H9 (cell line): ENCODE measurements around the gene PCOLCE2. TPM values are rescaled to one million over a fixed set of nuclear protein-coding genes. Genes with fewer than 3 reads are reported as not detected.

Source experiments
- DNase-seq: peaks from one replicate; pipeline ENCODE4 v3.0.0-alpha.2; 2017
- H2AFZ ChIP-seq: one replicate; pipeline ENCODE4 v1.6.1; 2013; ENCODE audit warnings: mild to moderate bottlenecking, low read length, control low read depth, moderate library complexity
- H2AK5ac ChIP-seq: 2 replicates; pipeline ENCODE4 v1.6.1; 2013; ENCODE audit warnings: low read length, control low read depth, mixed read lengths; ENCODE audit not compliant: insufficient read length
- H2BK120ac ChIP-seq: one replicate; pipeline ENCODE4 v1.6.1; 2013; ENCODE audit warnings: low read depth, mild to moderate bottlenecking, low read length, control low read depth, inconsistent platforms; ENCODE audit not compliant: poor library complexity, severe bottlenecking
- H2BK12ac ChIP-seq: 2 replicates; pipeline ENCODE4 v1.6.1; 2013; ENCODE audit warnings: low read length, control low read depth, mixed read lengths, low read depth; ENCODE audit not compliant: insufficient read length
- H2BK15ac ChIP-seq: 2 replicates; pipeline ENCODE4 v1.6.1; 2013; ENCODE audit warnings: low read depth, low read length, control low read depth
- H2BK20ac ChIP-seq: one replicate; pipeline ENCODE4 v1.6.1; 2013; ENCODE audit warnings: low read depth, mild to moderate bottlenecking, low read length, control low read depth, inconsistent platforms; ENCODE audit not compliant: poor library complexity, severe bottlenecking
- H2BK5ac ChIP-seq: 2 replicates; pipeline ENCODE4 v1.6.1; 2013; ENCODE audit warnings: low read length, control low read depth, mixed read lengths; ENCODE audit not compliant: insufficient read length
- H3K14ac ChIP-seq: 2 replicates; pipeline ENCODE4 v1.6.1; 2013; ENCODE audit warnings: low read length, control low read depth; ENCODE audit not compliant: insufficient read depth
- H3K18ac ChIP-seq: 2 replicates; pipeline ENCODE4 v1.6.1; 2013; ENCODE audit warnings: low read depth, mild to moderate bottlenecking, mixed read lengths, low read length, control low read depth; ENCODE audit not compliant: insufficient read length
- H3K23ac ChIP-seq: 2 replicates; pipeline ENCODE4 v1.6.1; 2013; ENCODE audit warnings: low read length, control low read depth, mixed read lengths, low read depth; ENCODE audit not compliant: insufficient read length
- H3K23me2 ChIP-seq: 2 replicates; pipeline ENCODE4 v1.6.1; 2013; ENCODE audit warnings: low read depth, mild to moderate bottlenecking, mixed read lengths, low read length, control low read depth; ENCODE audit not compliant: insufficient read length, poor library complexity, severe bottlenecking
- H3K27ac ChIP-seq: 2 replicates; pipeline ENCODE4 v1.5.1; 2013; ENCODE audit warnings: low read length, control low read depth, mixed read lengths, low read depth; ENCODE audit not compliant: insufficient read length
- H3K27me3 ChIP-seq: 2 replicates; pipeline ENCODE4 v1.6.1; 2013; ENCODE audit warnings: low read length, control low read depth, inconsistent platforms; ENCODE audit not compliant: insufficient read depth
- H3K4ac ChIP-seq: 2 replicates; pipeline ENCODE4 v1.6.1; 2013; ENCODE audit warnings: low read depth, mild to moderate bottlenecking, control low read depth, inconsistent platforms, low read length, moderate library complexity
- H3K4me1 ChIP-seq: 2 replicates; pipeline ENCODE4 v1.6.1; 2013; ENCODE audit warnings: low read length, control low read depth, inconsistent platforms; ENCODE audit not compliant: insufficient read depth
- H3K4me2 ChIP-seq: 2 replicates; pipeline ENCODE4 v1.6.1; 2013; ENCODE audit warnings: low read length, control low read depth, mixed read lengths; ENCODE audit not compliant: insufficient read length, insufficient read depth
- H3K56ac ChIP-seq: 2 replicates; pipeline ENCODE4 v1.6.1; 2013; ENCODE audit warnings: low read depth, mild to moderate bottlenecking, mixed read lengths, low read length, control low read depth; ENCODE audit not compliant: insufficient read length
- H3K79me1 ChIP-seq: 2 replicates; pipeline ENCODE4 v1.6.1; 2013; ENCODE audit warnings: low read depth, mild to moderate bottlenecking, moderate library complexity, low read length, control low read depth, inconsistent platforms; ENCODE audit not compliant: insufficient read depth, poor library complexity, severe bottlenecking
- H3K79me2 ChIP-seq: 2 replicates; pipeline ENCODE4 v1.6.1; 2013; ENCODE audit warnings: low read length, control low read depth, inconsistent platforms; ENCODE audit not compliant: insufficient read depth
- H3K9ac ChIP-seq: 2 replicates; pipeline ENCODE4 v1.6.1; 2013; ENCODE audit warnings: low read length, control low read depth, mixed read lengths; ENCODE audit not compliant: insufficient read length; ENCODE audit errors: extremely low read depth
- H3K9me3 ChIP-seq: one replicate; pipeline ENCODE4 v1.6.1; 2013; ENCODE audit warnings: low read depth, low read length, inconsistent platforms; ENCODE audit not compliant: control insufficient read depth
- H3T11ph ChIP-seq: one replicate; pipeline ENCODE4 v1.6.1; 2013; ENCODE audit warnings: mild to moderate bottlenecking, low read length, control low read depth, inconsistent platforms
- H4K20me1 ChIP-seq: one replicate; pipeline ENCODE4 v1.6.1; 2013; ENCODE audit not compliant: control insufficient read depth, insufficient read length, insufficient read depth
- H4K5ac ChIP-seq: 2 replicates; pipeline ENCODE4 v1.6.1; 2013; ENCODE audit warnings: low read depth, mild to moderate bottlenecking, mixed read lengths, low read length, control low read depth; ENCODE audit not compliant: insufficient read length
- H4K8ac ChIP-seq: replicated peaks from 2 replicates; pipeline ENCODE4 v1.6.1; 2013; ENCODE audit warnings: low read length, control low read depth, mixed read lengths, low read depth; ENCODE audit not compliant: insufficient read length
- H4K91ac ChIP-seq: 2 replicates; pipeline ENCODE4 v1.6.1; 2013; ENCODE audit warnings: low read depth, mild to moderate bottlenecking, moderate library complexity, mixed read lengths, low read length, control low read depth; ENCODE audit not compliant: insufficient read length
- H3K27ac Mint-ChIP-seq, 3 experiments: 2 replicates in 2 of 3; 3 replicates in 1 of 3; pipeline ENCODE4 v1.8.0; 2020 to 2021; ENCODE audit warnings: mixed read lengths in 3 of 3, mild to moderate bottlenecking in 1 of 3, moderate library complexity in 1 of 3
- H3K27me3 Mint-ChIP-seq: 2 replicates; pipeline ENCODE4 v1.8.0; 2021; ENCODE audit warnings: low read depth, mild to moderate bottlenecking, moderate library complexity, mixed read lengths
- H3K36me3 Mint-ChIP-seq, 3 experiments: 2 replicates in 2 of 3; 3 replicates in 1 of 3; pipeline ENCODE4 v1.8.0; 2020 to 2021; ENCODE audit warnings: low read depth in 3 of 3, mixed read lengths in 3 of 3; ENCODE audit not compliant: insufficient read depth in 1 of 3
- H3K4me1 Mint-ChIP-seq, 2 experiments: 2 replicates each; pipeline ENCODE4 v1.8.0; 2020; ENCODE audit warnings: mixed read lengths in 2 of 2
- H3K4me3 Mint-ChIP-seq, 2 experiments: 2 replicates in 1 of 2; 3 replicates in 1 of 2; pipeline ENCODE4 v1.8.0; 2020 to 2021; ENCODE audit warnings: mild to moderate bottlenecking in 2 of 2, mixed read lengths in 2 of 2, moderate library complexity in 1 of 2
- H3K9me3 Mint-ChIP-seq, 2 experiments: 2 replicates in 1 of 2; 3 replicates in 1 of 2; pipeline ENCODE4 v1.8.0; 2020; ENCODE audit warnings: mild to moderate bottlenecking in 2 of 2, mixed read lengths in 2 of 2, moderate library complexity in 1 of 2
- WGBS: extraction: QIAGEN DNeasy Blood & Tissue Kit; methylation state at CpG from one replicate; pipeline ENCODE4 v1.1.7; 2013; ENCODE audit warnings: missing lambda C conversion rate, low lambda C conversion rate, mixed read lengths; ENCODE audit not compliant: insufficient read length; ENCODE audit errors: extremely low coverage; 5-methylcytosine and 5-hydroxymethylcytosine counted together
- total RNA-seq: library from RNA; stranded (reverse); gene quantifications from 2 replicates; pipeline ENCODE4 v1.2.1, GENCODE V29; 2021
- TF ChIP-seq, protein P1 (sequence below): fragments of 200-600 bp; sonication (generic); conservative IDR thresholded peaks from 3 replicates; pipeline ENCODE4 v1.8.0; 2021; ENCODE audit warnings: antibody characterized with exemption, mild to moderate bottlenecking

Gene PCOLCE2
- total RNA-seq, 1 experiment from 2014 or later, result 9.2 TPM

DNA sequence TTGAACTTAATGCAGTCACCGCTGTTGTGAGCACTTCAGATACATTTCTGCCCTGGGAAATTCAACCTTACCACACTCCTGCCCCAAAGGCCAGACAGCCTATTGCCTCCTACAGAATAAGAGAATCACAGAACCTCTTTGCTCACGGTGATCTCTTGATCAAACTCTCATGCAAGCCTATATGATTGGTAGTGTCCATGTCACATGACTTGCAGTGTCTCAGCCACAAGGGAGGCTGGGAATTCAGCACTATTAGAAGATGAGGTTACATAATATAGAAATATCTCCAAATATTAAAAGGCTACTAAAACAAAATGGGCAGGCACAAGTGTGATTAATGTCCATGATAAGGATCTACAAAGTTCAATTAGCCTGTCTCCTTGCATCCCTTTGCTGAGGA, 3.8 kb upstream of the PCOLCE2 start:
- Histone ChIP-seq H2BK5ac (no peak overlapping the region), H3K79me1 (no peaks in the 10 kb centered on the region), H4K91ac (no peak overlapping the region), H2AK5ac (no peak overlapping the region), H3K56ac (no peak overlapping the region), H4K8ac (no peak overlapping the region), H3K9ac (no peak overlapping the region), H2AFZ (no peak overlapping the region), H3T11ph (no peak overlapping the region), H3K27me3 (peaks cover 2% of the 10 kb centered on the region; the same call in 1 of the 2 replicates), H4K5ac (no peak overlapping the region), H3K18ac (no peak overlapping the region), H3K23ac (no peak overlapping the region), H3K14ac (no peak overlapping the region), H2BK15ac (no peak overlapping the region), H4K20me1 (no peaks in the 10 kb centered on the region), H3K23me2 (peaks cover 7% of the 10 kb centered on the region), H3K79me2 (no peaks in the 10 kb centered on the region), H3K4ac (no peak overlapping the region), H2BK120ac (no peak overlapping the region), H3K4me2 (no peak overlapping the region), H3K27ac (no peak overlapping the region), H3K4me1 (no peaks in the 10 kb centered on the region), H3K9me3 (no peaks in the 10 kb centered on the region), H2BK12ac (no peak overlapping the region), H2BK20ac (no peak overlapping the region)
- TF ChIP-seq, protein P1, sequence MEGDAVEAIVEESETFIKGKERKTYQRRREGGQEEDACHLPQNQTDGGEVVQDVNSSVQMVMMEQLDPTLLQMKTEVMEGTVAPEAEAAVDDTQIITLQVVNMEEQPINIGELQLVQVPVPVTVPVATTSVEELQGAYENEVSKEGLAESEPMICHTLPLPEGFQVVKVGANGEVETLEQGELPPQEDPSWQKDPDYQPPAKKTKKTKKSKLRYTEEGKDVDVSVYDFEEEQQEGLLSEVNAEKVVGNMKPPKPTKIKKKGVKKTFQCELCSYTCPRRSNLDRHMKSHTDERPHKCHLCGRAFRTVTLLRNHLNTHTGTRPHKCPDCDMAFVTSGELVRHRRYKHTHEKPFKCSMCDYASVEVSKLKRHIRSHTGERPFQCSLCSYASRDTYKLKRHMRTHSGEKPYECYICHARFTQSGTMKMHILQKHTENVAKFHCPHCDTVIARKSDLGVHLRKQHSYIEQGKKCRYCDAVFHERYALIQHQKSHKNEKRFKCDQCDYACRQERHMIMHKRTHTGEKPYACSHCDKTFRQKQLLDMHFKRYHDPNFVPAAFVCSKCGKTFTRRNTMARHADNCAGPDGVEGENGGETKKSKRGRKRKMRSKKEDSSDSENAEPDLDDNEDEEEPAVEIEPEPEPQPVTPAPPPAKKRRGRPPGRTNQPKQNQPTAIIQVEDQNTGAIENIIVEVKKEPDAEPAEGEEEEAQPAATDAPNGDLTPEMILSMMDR, result no peak
- Mint-ChIP-seq H3K4me3 (no peak overlapping the region), H3K27ac (no peak overlapping the region), H3K36me3 (no peaks in the 10 kb centered on the region), H3K27me3 (peaks cover 25% of the 10 kb centered on the region), H3K4me1 (peaks cover 3 to 14% of the 10 kb centered on the region in 2 experiments; a peak in 3 of 4 replicates), H3K9me3 (no peaks in the 10 kb centered on the region; a peak in 1 of 5 replicates)
- DNase-seq, result no peak
- WGBS, result no CpG with 5 or more reads among the region's 2 CpGs
